NOMO-1 treated with DMSO at 0.1 percent for 48 hours (cell line): ENCODE measurements around the gene PHF1.

Source experiments
- DNase-seq: peaks from one replicate; lab custom pipeline; 2025; ENCODE audit not compliant: unreplicated experiment; lab: John Stamatoyannopoulos, UW

The PHF1 gene

GRCh38 chr6:33417128-33417902 lies 6.5 kb downstream of the PHF1 start:
- no peak for DNase-seq

GRCh38 chr6:33417903-33418689 lies 7.3 kb downstream of the PHF1 start, which contains the start of gene CUTA:
Gene CUTA, minus strand, starts transcription at chr6:33418107. Its CDS starts 107 bp downstream, at chr6:33418000.
- DNase-seq: peak; percentile 100

GRCh38 chr6:33418690-33419291 lies 8.0 kb downstream of the PHF1 start:
- no peak for DNase-seq

- no peak for DNase-seq
Measured at GRCh38 chr6:33419580-33420490, 9.0 kb downstream of the PHF1 start, which contains the start of gene SYNGAP1. Gene SYNGAP1, plus strand, starts transcription at chr6:33420065. Its CDS starts 200 bp downstream, at chr6:33420265.

- DNase-seq: no peak
Measured at GRCh38 chr6:33420491-33421343, 9.9 kb downstream of the PHF1 start.

- no peak for DNase-seq
Measured at GRCh38 chr6:33421344-33421643, 10.5 kb downstream of the PHF1 start.

GRCh38 chr6:33423777-33424176 lies 13.0 kb downstream of the PHF1 start:
- DNase-seq: no peak

- no peak for DNase-seq
Measured at GRCh38 chr6:33424855-33425667, 14.2 kb downstream of the PHF1 start.

GRCh38 chr6:33425668-33426577 lies 15.1 kb downstream of the PHF1 start:
- DNase-seq: peak; percentile 73

- DNase-seq: no peak
Measured at GRCh38 chr6:33426590-33427511, 16.0 kb downstream of the PHF1 start.

GRCh38 chr6:33427585-33428223 lies 16.9 kb downstream of the PHF1 start:
- no peak for DNase-seq

GRCh38 chr6:33428224-33428965 lies 17.6 kb downstream of the PHF1 start:
- DNase-seq: no peak

GRCh38 chr6:33428966-33429749 lies 18.3 kb downstream of the PHF1 start:
- DNase-seq: no peak

- no peak for DNase-seq
Measured at GRCh38 chr6:33429750-33430052, 18.9 kb downstream of the PHF1 start.

- DNase-seq: no peak
Measured at GRCh38 chr6:33430334-33430733, 19.5 kb downstream of the PHF1 start.
